GM10266 (cell line): ENCODE results near the gene TMEM132D.

ENCODE experiments used
- DNase-seq: peaks from one replicate; pipeline ENCODE4 v3.0.0; 2012; ENCODE audit errors: extremely low spot score
- CTCF ChIP-seq: IDR thresholded peaks from 2 replicates; pipeline ENCODE4 v1.5.1; 2012; ENCODE audit warnings: mild to moderate bottlenecking, low read depth; ENCODE audit not compliant: control insufficient read depth, insufficient read depth; ENCODE audit errors: missing control alignments

The TMEM132D gene

GRCh38 chr12:129839679-129840078, 64.1 kb downstream of the TMEM132D start:
- no peak for TF ChIP-seq CTCF
- DNase-seq, result no peak

DNA sequence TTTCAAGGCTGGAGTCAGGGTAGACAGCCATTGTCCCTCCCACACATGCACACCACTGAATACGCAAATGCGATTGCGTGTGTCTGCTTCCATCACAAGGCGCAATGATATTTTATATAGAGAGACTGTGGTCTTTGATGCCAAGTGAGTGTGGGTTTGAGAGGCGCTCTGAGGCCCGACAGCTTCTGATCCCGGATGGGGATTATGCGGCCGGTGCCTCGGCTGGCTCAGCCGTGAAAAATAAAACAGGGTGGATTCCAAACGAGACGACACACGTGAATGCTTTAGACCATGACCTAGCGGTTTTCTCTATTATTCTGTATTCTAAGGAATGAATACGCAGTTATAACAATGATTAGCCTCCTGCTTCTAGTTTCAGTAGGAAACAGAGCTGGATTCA, 72.5 kb downstream of the TMEM132D start:
- TF ChIP-seq CTCF, result no peak
- DNase-seq, result no peak

DNA sequence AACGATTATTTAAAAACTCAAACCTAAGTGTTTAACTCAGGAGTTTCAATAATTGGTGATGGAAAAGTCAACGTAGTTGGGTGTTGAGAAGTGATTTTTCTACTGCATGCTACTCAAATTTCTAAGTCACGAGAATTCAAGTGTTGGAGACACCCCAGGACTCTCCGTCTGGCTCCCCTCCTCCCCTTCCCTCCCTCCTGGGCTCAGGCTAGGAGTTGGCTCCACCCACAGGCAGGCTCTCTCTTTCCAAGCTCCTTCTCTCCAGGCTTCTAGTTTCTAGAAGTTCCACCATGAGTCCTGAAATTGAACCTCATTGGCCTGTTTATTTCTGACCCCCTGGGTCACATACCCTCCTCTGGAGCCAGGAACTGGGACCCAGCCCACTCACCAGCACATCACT, 73.0 kb downstream of the TMEM132D start:
- no peak for DNase-seq
- TF ChIP-seq CTCF, result no peak

DNA sequence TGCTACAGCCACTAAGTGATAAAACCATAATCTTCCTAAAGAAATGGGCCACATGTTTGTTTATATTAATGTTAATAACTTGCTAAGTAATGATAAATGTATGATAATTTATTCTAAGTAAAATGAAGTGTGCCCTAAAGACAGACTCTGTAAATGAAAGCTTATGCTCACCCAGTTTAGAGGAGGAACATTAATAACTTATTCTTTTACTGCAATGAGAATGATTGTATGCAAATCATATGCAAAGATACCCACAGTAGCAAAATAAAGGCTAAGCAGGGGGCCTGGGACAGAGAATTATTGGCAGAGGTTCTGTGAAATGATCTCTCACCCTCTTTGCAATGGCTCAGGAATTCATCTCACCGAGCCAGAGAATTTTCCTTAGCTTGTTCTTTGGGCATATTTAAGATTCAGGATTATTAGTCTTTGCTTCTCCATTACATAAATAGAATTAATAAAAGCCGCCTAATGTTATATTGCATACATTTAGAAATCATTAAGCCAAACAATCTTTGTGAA, 75.9 kb downstream of the TMEM132D start:
- no peak for TF ChIP-seq CTCF
- no peak for DNase-seq

DNA sequence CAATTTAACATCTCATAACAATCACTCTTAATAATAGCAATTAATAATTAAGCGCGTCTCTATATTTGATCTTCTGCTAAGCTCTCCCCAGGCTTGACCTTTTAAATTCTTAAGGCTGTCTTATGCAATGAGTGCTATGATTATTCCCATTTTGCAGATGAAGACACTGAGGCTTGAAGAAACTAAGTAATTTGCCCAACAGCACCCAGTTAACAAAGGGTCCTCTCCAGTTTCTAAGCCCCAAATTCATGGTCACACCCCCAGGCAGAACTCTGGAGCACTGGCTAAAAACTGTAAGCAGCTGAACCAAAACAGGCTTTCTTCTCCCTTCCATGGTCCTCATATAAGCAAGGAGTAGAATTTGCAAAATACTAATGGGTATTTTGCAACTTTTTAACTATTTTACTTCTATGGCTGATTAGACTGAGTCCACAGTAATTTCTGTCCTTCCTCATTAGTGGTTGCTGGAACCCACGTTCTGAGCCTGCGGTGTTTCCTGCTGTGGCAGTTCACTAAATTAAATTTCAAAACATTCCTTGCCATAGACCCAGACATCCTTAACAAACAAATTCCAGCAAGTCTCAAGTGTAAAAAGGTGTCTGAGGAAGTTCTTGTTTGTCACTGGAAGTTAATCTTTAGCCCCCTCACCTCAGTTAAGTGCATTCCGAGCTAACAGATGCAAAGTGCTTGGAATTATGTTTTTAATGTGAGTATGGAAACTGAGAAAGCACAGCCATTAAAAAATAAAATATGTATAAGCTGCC, 76.5 kb downstream of the TMEM132D start:
- DNase-seq, result no peak

DNA sequence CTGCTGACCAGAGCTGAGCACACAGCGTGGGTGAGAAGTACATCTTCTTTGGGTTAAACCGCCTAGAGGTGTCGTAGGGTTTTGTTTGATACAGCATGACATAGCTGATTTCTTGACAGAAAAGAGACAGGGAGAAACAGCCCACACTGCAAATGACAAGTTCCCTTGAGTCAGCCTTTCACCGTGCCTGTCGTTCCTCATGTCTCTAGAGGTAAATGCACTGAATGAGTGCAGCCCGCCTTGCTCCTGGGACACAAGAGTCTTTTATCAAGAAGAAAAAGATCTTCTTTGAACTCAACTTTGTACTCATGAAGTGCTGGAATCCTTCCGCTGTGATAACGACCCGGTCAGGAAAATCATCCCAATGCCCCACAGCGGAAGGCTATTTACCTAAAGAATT, 77.6 kb downstream of the TMEM132D start:
- DNase-seq, result no peak

More for the DNA sequence above, 76.5 kb downstream of the TMEM132D start:
- no peak for TF ChIP-seq CTCF

More for the DNA sequence above, 77.6 kb downstream of the TMEM132D start:
- no peak for TF ChIP-seq CTCF
